ENCODE results near the gene RELT. TPM values are rescaled to one million over a fixed set of nuclear protein-coding genes. Genes with fewer than 3 reads are reported as not detected.

RELT gene
- total RNA-seq, 1 experiment from 2014 or later, result 24.5 TPM

GRCh38 chr11:73359930-73360742 is 16.1 kb upstream of the RELT start:
- no peak overlapping the region for H3K27ac ChIP-seq (ENCODE audit: low read length)
- H3K9ac ChIP-seq (ENCODE audit: low read length), result no peak overlapping the region
- CTCF ChIA-PET, result interaction anchor here (0.5 to 2.0 kb wide), 5 partner anchors 9 to 879 kb away, joined by 3 to 15 read pairs (median 4); no protein-coding TSS in a partner anchor
- no TSS peak for BruUV-seq (replicated peaks)
- H3F3A ChIP-seq (ENCODE audit: low read length, unreplicated experiment), result no peaks in the 10 kb centered on the region
- intact Hi-C loops (cut with micrococcal nuclease), result no loop called here
- POLR2A ChIA-PET (ENCODE audit: unreplicated experiment), result interaction anchor here (0.6 kb wide), 1 partner anchor 9 kb away, joined by 3 read pairs; no protein-coding TSS in a partner anchor
- no peaks in the 10 kb centered on the region for H3K9me2 ChIP-seq (replicated peaks; ENCODE audit: low read length)
- no peaks in the 10 kb centered on the region for H3K36me3 ChIP-seq (ENCODE audit: low read depth, low read length)
- H3K4me1 ChIP-seq (ENCODE audit: insufficient read depth, low read length), result no peaks in the 10 kb centered on the region
- no peaks in the 10 kb centered on the region for H3K9me3 ChIP-seq (ENCODE audit: low read length)
- no peaks in the 10 kb centered on the region for H4K20me1 ChIP-seq (ENCODE audit: low read length)
- no peak overlapping the region for H3K4me3 ChIP-seq (ENCODE audit: low read length)
- DNase-seq (peak; percentile 66), ATAC-seq (peak; percentile 66)
- H2AFZ ChIP-seq (ENCODE audit: low read length), result no peak overlapping the region
- no peak for TF ChIP-seq EZH2 (IDR thresholded peaks at IDR 0.05; ENCODE audit: low read length, unreplicated experiment)
- TF ChIP-seq, protein P1, sequence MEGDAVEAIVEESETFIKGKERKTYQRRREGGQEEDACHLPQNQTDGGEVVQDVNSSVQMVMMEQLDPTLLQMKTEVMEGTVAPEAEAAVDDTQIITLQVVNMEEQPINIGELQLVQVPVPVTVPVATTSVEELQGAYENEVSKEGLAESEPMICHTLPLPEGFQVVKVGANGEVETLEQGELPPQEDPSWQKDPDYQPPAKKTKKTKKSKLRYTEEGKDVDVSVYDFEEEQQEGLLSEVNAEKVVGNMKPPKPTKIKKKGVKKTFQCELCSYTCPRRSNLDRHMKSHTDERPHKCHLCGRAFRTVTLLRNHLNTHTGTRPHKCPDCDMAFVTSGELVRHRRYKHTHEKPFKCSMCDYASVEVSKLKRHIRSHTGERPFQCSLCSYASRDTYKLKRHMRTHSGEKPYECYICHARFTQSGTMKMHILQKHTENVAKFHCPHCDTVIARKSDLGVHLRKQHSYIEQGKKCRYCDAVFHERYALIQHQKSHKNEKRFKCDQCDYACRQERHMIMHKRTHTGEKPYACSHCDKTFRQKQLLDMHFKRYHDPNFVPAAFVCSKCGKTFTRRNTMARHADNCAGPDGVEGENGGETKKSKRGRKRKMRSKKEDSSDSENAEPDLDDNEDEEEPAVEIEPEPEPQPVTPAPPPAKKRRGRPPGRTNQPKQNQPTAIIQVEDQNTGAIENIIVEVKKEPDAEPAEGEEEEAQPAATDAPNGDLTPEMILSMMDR (conservative IDR thresholded peaks at IDR 0.05; ENCODE audit: low read depth, low read length), result peak; percentile 84
- no peak overlapping the region for H3K4me2 ChIP-seq (ENCODE audit: low read length)
- H3K79me2 ChIP-seq (ENCODE audit: low read length), result no peaks in the 10 kb centered on the region
- H3K27me3 ChIP-seq (ENCODE audit: low read length), result no peaks in the 10 kb centered on the region

- ATAC-seq, result no peak
- H2AFZ ChIP-seq (ENCODE audit: low read length), result no peak overlapping the region
- no peak overlapping the region for H3K9ac ChIP-seq (ENCODE audit: low read length)
- intact Hi-C loops (cut with micrococcal nuclease), result no loop called here
- H3K9me2 ChIP-seq (replicated peaks; ENCODE audit: low read length), result no peaks in the 10 kb centered on the region
- CTCF ChIA-PET, result interaction anchor here (0.5 to 2.0 kb wide), 4 partner anchors 10 to 879 kb away, joined by 4 to 15 read pairs (median 6); no protein-coding TSS in a partner anchor
- BruUV-seq (replicated peaks), result no TSS peak
- POLR2A ChIA-PET (ENCODE audit: unreplicated experiment), result interaction anchor here (0.6 kb wide), 1 partner anchor 10 kb away, joined by 3 read pairs; no protein-coding TSS in a partner anchor
- no peak for TF ChIP-seq EZH2 (IDR thresholded peaks at IDR 0.05; ENCODE audit: low read length, unreplicated experiment)
- TF ChIP-seq, protein P1 (conservative IDR thresholded peaks at IDR 0.05; ENCODE audit: low read depth, low read length), result 0 out of 2 replicates have a peak, but pooled peaks have one; percentile 14
- H3K27me3 ChIP-seq (ENCODE audit: low read length), result no peaks in the 10 kb centered on the region
- no peak for DNase-seq
- no peaks in the 10 kb centered on the region for H3K36me3 ChIP-seq (ENCODE audit: low read depth, low read length)
- no peaks in the 10 kb centered on the region for H3K4me1 ChIP-seq (ENCODE audit: insufficient read depth, low read length)
- no peaks in the 10 kb centered on the region for H4K20me1 ChIP-seq (ENCODE audit: low read length)
- H3K4me3 ChIP-seq (ENCODE audit: low read length), result no peak overlapping the region
- no peaks in the 10 kb centered on the region for H3K9me3 ChIP-seq (ENCODE audit: low read length)
- no peaks in the 10 kb centered on the region for H3F3A ChIP-seq (ENCODE audit: low read length, unreplicated experiment)
- no peak overlapping the region for H3K4me2 ChIP-seq (ENCODE audit: low read length)
- no peak overlapping the region for H3K27ac ChIP-seq (ENCODE audit: low read length)
- no peaks in the 10 kb centered on the region for H3K79me2 ChIP-seq (ENCODE audit: low read length)
These were observed 15.3 kb upstream of the RELT start for GRCh38 chr11:73360743-73361369.

All from PC-3 (cell line).